Measurements from ENCODE around the gene KIRREL3.
"Not testable (repeated sequence)": the region's sequence is repeated elsewhere in the genome, so short reads cannot be mapped to it uniquely, and the experiment has no call there.

KIRREL3 gene

DNA sequence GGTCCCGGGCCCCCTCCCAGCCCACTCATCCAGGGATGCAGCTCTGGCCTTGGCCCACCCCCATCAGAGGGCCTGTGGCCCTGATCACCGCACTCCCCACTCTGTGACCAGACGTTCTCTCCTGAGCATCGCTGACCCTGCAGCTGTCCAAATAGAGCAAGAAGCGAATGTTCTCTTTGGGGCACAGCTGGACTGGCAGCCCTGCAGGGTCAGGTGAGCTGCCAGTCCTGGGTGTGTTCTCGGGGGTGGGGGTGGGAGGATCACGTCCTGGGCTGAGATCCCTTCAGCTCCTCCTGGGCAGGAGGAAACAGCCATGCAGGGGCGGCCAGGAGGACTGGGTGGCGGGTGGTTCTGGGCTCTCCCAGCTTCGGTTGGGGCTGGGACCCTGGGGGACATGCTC, 618.6 kb downstream of the KIRREL3 start:
- DNase-seq (ENCODE audit: low spot score): not testable (repeated sequence)

DNA sequence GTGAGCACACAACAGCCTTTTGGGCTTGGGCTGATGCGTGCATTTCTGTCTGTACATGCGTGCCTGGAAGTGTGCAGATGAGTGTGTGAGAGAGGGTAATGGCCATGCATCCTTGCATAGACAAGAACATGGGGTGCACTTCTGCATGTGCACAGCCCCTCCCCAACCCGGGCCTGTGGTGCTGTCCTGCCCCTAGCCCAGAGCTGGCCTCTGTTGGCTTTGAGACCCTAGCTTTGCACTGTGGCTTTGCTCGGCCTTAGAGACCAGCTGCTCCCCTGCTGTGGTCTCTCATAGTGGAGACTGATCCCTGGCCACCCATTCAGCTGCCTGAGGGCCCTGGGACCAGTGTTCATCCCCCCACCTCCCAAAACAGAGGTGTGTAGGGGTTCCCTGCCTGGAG, 619.7 kb downstream of the KIRREL3 start:
- no peak for DNase-seq (ENCODE audit: low spot score)

DNA sequence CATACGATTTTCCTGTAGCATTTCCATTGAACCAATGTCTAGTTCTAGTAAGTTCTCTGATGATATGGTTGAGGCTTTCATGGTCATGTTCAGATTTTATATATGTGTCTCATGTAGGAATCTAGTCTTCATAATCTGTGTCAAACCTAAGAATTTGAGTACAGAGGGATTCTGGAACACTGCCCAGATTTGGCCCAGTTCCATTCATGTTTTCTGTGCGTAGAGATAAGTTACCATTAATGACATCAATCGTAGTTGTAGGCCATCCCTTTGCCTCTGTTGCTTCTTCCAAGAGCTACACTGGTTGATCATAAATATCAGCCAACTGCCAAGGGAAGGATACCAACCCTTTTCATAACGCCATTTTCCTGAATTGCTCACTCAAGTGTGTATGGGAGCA, 621.8 kb downstream of the KIRREL3 start:
- DNase-seq (ENCODE audit: low spot score): no peak

DNA sequence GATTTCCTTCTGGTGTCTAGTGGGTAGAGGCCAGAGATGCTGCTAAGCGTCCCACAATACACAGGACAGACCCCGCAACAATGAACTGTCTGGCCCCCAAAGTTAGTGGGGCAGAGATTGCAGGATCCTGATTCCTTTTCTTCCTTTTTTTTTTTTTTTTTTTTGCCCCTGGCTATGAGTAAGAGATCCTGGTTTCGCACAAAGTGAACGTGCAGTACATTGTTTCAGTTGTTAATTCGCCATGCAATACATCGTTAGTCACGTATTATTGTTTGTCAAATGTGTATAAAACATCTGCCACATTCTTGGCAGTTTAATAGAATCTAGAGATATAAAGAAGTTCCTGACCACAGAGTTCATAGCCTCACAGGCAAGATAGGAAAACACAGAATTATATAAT, 624.8 kb downstream of the KIRREL3 start:
- DNase-seq (ENCODE audit: low spot score): no peak

DNA sequence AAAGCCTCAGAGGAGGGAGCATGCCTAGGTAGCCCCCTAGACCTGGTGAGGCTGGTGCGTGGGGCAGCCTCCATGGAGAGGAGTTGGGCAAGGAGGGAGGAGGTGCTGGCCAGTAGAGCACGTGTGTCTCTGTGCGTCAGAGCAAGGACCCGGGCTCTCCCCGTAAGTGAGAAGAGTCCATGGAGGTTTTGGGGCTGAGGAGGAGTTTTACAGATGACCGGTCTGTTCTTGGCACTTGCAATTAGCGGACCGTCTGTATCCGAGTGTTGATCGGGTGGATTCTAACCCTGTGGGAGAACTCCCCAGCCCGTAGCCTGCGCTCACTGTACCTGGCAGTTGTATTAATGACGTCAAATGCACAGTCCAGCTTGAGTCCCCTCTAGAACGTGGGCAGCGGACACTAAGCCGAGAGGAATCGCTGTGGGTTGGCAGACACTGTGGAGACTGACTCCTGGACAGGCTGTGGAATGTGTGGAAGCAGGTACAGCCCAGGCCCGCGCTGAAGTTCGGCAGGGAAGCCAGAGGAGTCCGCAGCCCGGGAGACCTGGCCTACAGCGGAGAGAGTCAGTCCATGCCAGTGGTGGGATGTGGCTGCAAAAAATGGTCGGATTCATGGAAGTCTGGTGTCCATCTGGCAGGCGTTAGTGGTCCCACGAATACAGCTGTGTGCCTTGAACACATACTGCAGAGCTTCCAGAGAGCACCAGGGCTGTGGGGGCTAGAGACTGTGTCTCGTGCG, 625.8 kb downstream of the KIRREL3 start:
- DNase-seq (ENCODE audit: low spot score): not testable (repeated sequence)

DNA sequence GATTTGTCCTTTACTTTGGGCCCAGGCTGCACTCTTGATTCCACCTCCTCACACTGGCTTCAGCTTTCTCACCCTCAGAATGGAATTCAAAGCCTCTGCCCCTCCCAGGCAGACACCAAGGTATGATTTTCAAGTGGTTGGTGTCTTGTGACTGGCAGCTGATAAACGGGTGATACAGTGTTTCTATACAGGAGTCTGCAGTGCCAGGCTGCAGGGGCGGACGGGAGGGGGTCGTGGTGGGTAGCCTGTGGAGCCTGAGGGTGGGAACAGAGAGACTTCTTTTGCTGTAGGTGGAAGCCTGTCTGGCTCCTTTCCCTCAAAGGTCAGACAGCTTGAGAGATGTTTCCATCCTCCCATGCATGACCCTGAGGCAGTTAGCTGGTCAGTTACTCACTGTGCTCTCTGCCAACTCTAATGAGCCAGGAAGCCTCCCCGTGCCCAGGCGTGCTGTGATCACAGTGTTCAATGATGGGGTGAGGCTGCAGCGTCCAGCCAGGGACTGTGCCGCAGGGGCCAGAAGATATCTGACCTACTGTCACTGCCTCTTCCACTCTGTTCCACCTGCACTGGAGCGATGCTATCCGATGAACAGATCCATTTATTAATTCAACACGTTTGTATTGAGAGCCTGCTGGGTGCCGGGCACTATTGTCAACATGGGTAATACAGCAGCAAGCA, 627.0 kb downstream of the KIRREL3 start:
- not testable (repeated sequence) for DNase-seq (ENCODE audit: low spot score)
